Smooth muscle cell (in vitro differentiated cells): ENCODE measurements around the gene CFI. TPM values are rescaled to one million over a fixed set of nuclear protein-coding genes. Genes with fewer than 3 reads are reported as not detected.

ENCODE experiments used
- DNase-seq: peaks from one replicate; lab custom pipeline; 2025; ENCODE audit not compliant: unreplicated experiment; lab: John Stamatoyannopoulos, UW
- H2AFZ ChIP-seq: fragments of 200-600 bp; sonication (generic); 2 replicates; pipeline ENCODE4 v1.6.0; 2016; ENCODE audit warnings: antibody characterized with exemption, low read depth, mild to moderate bottlenecking
- H3F3A ChIP-seq: fragments of 200-600 bp; sonication (generic); 2 replicates; pipeline ENCODE4 v1.6.0; 2017; ENCODE audit warnings: antibody characterized with exemption, low read depth
- H3K27ac ChIP-seq: fragments of 200-600 bp; sonication (generic); 2 replicates; pipeline ENCODE4 v1.5.1; 2016; ENCODE audit warnings: low read depth, mild to moderate bottlenecking
- H3K27me3 ChIP-seq: fragments of 200-600 bp; sonication (generic); 2 replicates; pipeline ENCODE4 v1.6.1; 2016; ENCODE audit warnings: low read depth, mild to moderate bottlenecking
- H3K36me3 ChIP-seq: fragments of 200-600 bp; sonication (generic); 2 replicates; pipeline ENCODE4 v1.5.1; 2016; ENCODE audit warnings: low read depth
- H3K4me1 ChIP-seq: fragments of 200-600 bp; sonication (generic); 2 replicates; pipeline ENCODE4 v1.5.1; 2016; ENCODE audit warnings: low read depth
- H3K4me2 ChIP-seq: fragments of 200-600 bp; sonication (generic); 2 replicates; pipeline ENCODE4 v1.6.0; 2016; ENCODE audit warnings: mild to moderate bottlenecking
- H3K4me3 ChIP-seq: fragments of 200-600 bp; sonication (generic); 2 replicates; pipeline ENCODE4 v1.5.1; 2016; ENCODE audit warnings: mild to moderate bottlenecking
- H3K79me2 ChIP-seq: fragments of 200-600 bp; sonication (generic); 2 replicates; pipeline ENCODE4 v1.6.0; 2016; ENCODE audit warnings: low read depth, mild to moderate bottlenecking
- H3K9ac ChIP-seq: fragments of 200-600 bp; sonication (generic); 2 replicates; pipeline ENCODE4 v1.6.0; 2016; ENCODE audit warnings: low read depth
- H3K9me3 ChIP-seq: fragments of 200-600 bp; sonication (generic); replicated peaks from 2 replicates; pipeline ENCODE4 v1.5.1; 2016; ENCODE audit warnings: low read depth
- H4K20me1 ChIP-seq: fragments of 200-600 bp; sonication (generic); 2 replicates; pipeline ENCODE4 v1.6.0; 2016; ENCODE audit warnings: low read depth
- WGBS: methylation state at CpG from one replicate; pipeline ENCODE4 v1.1.7; 2016; ENCODE audit warnings: low lambda C conversion rate; 5-methylcytosine and 5-hydroxymethylcytosine counted together
- polyA plus RNA-seq: library from polyadenylated mRNA; unstranded; fragments of >200 nt; fragmentation: Nextera tagmentation; extraction: Ambion mirVana; gene quantifications from 2 replicates; pipeline ENCODE4 v1.2.1, GENCODE V29; 2016
- total RNA-seq: library from RNA; depleted of rRNA; stranded (reverse); fragments of >200 nt; gene quantifications from 2 replicates; pipeline ENCODE4 v1.2.3, GENCODE V29; 2014
- TF ChIP-seq, protein P1 (sequence below): fragments of 200-600 bp; sonication (generic); IDR thresholded peaks from 2 replicates; pipeline ENCODE4 v1.5.1; 2017; ENCODE audit warnings: borderline replicate concordance, mild to moderate bottlenecking, antibody characterized with exemption; ENCODE audit not compliant: insufficient read depth, poor library complexity, severe bottlenecking

The CFI gene
- total and polyA plus RNA-seq, 2 experiments from 2014 or later = 0.63 to 1.1 TPM

DNA sequence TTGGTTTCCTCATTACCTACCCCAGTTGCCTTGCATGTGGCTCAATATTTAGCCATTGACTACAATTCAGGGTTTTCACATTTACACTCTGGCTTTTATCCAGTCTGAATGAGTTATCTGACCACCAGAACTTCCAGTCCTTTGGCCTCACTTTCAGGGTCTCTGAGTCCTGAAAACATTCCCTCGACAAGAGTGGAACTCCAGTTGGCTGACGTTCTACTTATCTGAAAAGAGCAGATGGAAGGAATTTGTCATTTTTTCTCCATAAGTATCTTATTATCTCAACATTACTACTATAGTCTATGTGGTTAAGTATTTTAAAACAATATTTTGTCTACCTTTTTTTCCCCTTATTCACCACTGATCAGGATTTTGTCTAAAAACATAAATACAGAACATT is 93.4 kb downstream of the CFI start:
- Histone ChIP-seq H3K9ac (no peak overlapping the region), H2AFZ (no peak overlapping the region), H3K27me3 (no peaks in the 10 kb centered on the region), H3K9me3 (no peaks in the 10 kb centered on the region), H3K79me2 (no peaks in the 10 kb centered on the region), H3K27ac (no peak overlapping the region), H4K20me1 (no peaks in the 10 kb centered on the region), H3K4me2 (no peak overlapping the region), H3K36me3 (no peaks in the 10 kb centered on the region), H3F3A (peaks cover 8% of the 10 kb centered on the region), H3K4me1 (peaks cover 4% of the 10 kb centered on the region), H3K4me3 (no peak overlapping the region)
- TF ChIP-seq, protein P1, sequence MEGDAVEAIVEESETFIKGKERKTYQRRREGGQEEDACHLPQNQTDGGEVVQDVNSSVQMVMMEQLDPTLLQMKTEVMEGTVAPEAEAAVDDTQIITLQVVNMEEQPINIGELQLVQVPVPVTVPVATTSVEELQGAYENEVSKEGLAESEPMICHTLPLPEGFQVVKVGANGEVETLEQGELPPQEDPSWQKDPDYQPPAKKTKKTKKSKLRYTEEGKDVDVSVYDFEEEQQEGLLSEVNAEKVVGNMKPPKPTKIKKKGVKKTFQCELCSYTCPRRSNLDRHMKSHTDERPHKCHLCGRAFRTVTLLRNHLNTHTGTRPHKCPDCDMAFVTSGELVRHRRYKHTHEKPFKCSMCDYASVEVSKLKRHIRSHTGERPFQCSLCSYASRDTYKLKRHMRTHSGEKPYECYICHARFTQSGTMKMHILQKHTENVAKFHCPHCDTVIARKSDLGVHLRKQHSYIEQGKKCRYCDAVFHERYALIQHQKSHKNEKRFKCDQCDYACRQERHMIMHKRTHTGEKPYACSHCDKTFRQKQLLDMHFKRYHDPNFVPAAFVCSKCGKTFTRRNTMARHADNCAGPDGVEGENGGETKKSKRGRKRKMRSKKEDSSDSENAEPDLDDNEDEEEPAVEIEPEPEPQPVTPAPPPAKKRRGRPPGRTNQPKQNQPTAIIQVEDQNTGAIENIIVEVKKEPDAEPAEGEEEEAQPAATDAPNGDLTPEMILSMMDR = no peak
- 74% methylated on average over 2 of the region's 2 CpGs for WGBS
- DNase-seq = no peak

DNA sequence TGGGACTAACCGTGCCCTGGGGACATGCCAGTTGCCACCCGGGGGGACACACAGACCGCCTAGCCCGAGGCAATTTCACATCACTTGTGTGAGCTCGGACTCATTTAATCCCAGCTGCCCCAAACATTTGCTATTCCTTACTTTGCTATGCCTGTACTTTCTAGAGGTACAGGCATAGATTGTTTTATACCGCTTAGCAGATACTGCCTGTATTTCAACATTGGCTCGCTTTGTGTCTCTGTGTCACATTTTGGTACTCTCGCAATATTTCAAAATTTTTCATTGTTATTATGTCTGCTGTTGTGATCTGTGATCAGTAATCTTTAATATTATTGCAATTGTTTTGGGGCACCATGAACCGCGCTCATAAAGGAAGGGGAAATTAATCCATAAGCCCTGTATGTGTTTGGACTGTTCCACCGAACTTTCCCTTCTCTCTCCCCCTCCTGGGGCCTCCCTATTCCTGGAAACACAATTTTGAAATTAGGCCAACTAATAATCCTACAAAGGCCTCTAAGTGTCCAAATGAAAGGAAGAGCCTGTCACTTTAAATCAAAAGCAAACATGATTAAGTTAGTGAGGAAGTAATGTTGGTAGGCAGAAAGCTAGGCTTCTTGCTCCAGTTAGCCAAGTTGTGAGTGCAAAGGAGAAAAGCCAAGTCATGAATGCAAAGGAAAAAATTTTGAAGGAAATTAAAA is 98.0 kb downstream of the CFI start:
- peaks cover 31% of the 10 kb centered on the region for H3K79me2 ChIP-seq
- no peaks in the 10 kb centered on the region for H3K27me3 ChIP-seq
- H3K4me2 ChIP-seq = peak overlapping the region; percentile 97
- WGBS = 34% methylated on average over 11 of the region's 11 CpGs
- TF ChIP-seq, protein P1 = no peak
- no peaks in the 10 kb centered on the region for H3K9me3 ChIP-seq
- no peak for DNase-seq
- no peaks in the 10 kb centered on the region for H4K20me1 ChIP-seq
- H3F3A ChIP-seq = peaks cover 14% of the 10 kb centered on the region
- peak overlapping the region; percentile 5 for H3K27ac ChIP-seq
- H3K9ac ChIP-seq = peak overlapping the region; percentile 83
- no peaks in the 10 kb centered on the region for H3K36me3 ChIP-seq
- H3K4me1 ChIP-seq = peaks cover 13% of the 10 kb centered on the region
- peak overlapping the region; percentile 74 for H3K4me3 ChIP-seq
- peak overlapping the region; percentile 97 for H2AFZ ChIP-seq

DNA sequence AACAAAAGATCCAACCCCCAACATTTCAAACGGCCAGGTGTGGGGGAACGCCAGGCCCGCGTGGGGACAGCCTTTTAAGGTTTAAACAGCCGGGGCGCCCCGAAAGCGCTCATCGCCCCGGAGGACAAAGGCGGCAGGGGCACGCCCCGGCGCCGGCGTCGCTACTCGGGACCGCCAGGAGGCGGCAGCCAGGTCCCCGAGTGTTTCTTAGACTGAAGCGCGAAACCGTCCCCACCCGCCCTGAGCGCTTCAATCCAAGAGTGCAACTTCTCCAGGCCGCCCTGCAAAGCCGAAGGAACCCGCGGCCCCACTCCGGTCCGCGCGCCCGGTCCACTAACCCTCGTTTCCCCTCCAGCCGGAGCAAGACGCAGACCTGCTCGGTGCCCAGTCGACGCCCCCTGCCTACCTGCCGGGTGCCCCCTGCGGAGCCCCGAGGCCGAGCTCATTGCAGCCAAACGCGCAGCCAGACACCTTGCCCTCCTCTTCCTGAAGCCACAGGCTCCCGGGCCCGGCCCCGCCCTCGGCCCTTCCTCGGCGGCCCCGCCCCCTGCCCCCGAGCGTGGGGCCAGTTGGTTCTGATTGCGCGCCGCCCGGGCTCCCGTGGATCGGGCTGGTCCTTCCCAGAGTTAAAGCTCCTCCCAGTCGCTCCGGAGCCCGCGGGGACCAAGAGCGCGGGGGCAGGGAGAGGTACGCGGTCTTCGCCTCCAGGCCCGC is 98.7 kb downstream of the CFI start, which contains the start of gene CASP6:
Gene CASP6 (minus strand): TSS at position 496 of the 714 bp plus-strand sequence. CDS start 50 bp downstream, at position 446.
- peak; percentile 72 for DNase-seq
- under 1% methylated on average over 59 of the region's 72 CpGs for WGBS
- Histone ChIP-seq H3K36me3 (no peaks in the 10 kb centered on the region), H4K20me1 (no peaks in the 10 kb centered on the region), H3K27ac (peak within 1 kb of the TSS; percentile 56), H2AFZ (peak within 1 kb of the TSS; percentile 97), H3K9me3 (no peaks in the 10 kb centered on the region), H3F3A (peaks cover 14% of the 10 kb centered on the region), H3K4me1 (peaks cover 13% of the 10 kb centered on the region), H3K79me2 (peaks cover 32% of the 10 kb centered on the region), H3K4me3 (peak within 1 kb of the TSS; percentile 74), H3K27me3 (no peaks in the 10 kb centered on the region), H3K4me2 (peak within 1 kb of the TSS; percentile 97), H3K9ac (peak within 1 kb of the TSS; percentile 83)
- TF ChIP-seq, protein P1 = peak; percentile 55
